Glutamatergic neuron (in vitro differentiated cells): ENCODE measurements around the gene AGPAT3. TPM values are rescaled to one million over a fixed set of nuclear protein-coding genes. Genes with fewer than 3 reads are reported as not detected.

Experiments used
- DNase-seq: peaks from one replicate; pipeline ENCODE4 v3.0.0; 2022
- H3K27ac Mint-ChIP-seq: one replicate; pipeline ENCODE4 v1.8.0; 2020; ENCODE audit warnings: mild to moderate bottlenecking, mixed read lengths, inconsistent platforms; ENCODE audit not compliant: unreplicated experiment
- H3K27me3 Mint-ChIP-seq: one replicate; pipeline ENCODE4 v1.8.0; 2020; ENCODE audit warnings: mild to moderate bottlenecking, moderate library complexity, mixed read lengths, inconsistent platforms; ENCODE audit not compliant: unreplicated experiment
- H3K36me3 Mint-ChIP-seq: one replicate; pipeline ENCODE4 v1.8.0; 2020; ENCODE audit warnings: mild to moderate bottlenecking, mixed read lengths, inconsistent platforms; ENCODE audit not compliant: unreplicated experiment
- H3K4me1 Mint-ChIP-seq: one replicate; pipeline ENCODE4 v1.8.0; 2020; ENCODE audit warnings: mild to moderate bottlenecking, low read depth, mixed read lengths, inconsistent platforms; ENCODE audit not compliant: unreplicated experiment
- H3K4me3 Mint-ChIP-seq: one replicate; pipeline ENCODE4 v1.8.0; 2020; ENCODE audit warnings: mild to moderate bottlenecking, mixed read lengths, inconsistent platforms; ENCODE audit not compliant: unreplicated experiment
- H3K9me3 Mint-ChIP-seq: one replicate; pipeline ENCODE4 v1.8.0; 2020; ENCODE audit warnings: mild to moderate bottlenecking, moderate library complexity, mixed read lengths, inconsistent platforms; ENCODE audit not compliant: unreplicated experiment
- total RNA-seq: library from RNA; stranded (reverse); fragmentation: NEBNext Ultra II Directional; extraction: Animal tissue kit (Norgen Biotek cat#: 25700); gene quantifications from one replicate; pipeline ENCODE4 v1.2.1, GENCODE V29; 2021; ENCODE audit not compliant: unreplicated experiment
- TF ChIP-seq, protein P1 (sequence below): fragments of 200-600 bp; sonication (generic); IDR thresholded peaks from one replicate; pipeline ENCODE4 v1.5.0; 2021; ENCODE audit not compliant: partially characterized antibody, unreplicated experiment

Gene AGPAT3
- total RNA-seq, 1 donor from 2014 or later: 12.6 TPM

DNA sequence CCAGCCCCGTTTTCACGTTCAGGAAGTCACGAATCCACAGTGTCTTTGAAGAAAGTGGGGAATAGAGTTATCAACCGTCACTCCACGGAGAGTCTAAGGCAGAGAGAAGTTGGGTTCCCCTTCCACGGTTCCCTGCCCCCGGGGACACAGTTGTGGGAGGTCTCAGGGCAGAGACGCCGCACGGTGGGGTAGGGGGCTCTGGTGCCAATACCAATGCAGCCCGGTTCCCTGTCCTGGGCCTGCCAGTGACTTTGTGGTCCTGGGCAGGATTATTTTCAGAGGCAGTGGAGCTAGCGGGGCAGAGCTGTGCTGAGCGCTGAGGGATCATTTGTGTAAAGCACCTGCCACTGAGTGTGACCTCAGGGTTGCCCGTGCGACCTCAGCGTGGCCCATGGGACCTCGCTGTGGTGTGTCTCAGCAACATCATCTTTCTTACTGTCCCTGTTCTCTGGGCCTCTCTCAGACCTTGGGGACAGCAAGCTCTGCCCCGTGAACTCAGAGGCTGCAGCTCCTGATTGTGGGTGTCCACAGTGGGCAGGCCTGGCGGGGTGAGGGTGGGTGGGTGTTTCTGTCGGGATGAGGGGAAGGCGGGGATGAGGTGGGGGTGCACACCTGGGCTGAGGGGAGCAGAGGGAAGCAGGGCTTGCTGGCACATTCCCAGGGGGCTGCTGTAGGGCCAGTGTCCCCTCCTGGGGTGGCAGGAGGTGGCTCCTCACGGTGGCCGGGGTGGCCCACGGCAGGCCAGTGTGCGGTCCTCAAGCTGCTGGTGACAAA lies 65.2 kb downstream of the AGPAT3 start:
- TF ChIP-seq, protein P1, sequence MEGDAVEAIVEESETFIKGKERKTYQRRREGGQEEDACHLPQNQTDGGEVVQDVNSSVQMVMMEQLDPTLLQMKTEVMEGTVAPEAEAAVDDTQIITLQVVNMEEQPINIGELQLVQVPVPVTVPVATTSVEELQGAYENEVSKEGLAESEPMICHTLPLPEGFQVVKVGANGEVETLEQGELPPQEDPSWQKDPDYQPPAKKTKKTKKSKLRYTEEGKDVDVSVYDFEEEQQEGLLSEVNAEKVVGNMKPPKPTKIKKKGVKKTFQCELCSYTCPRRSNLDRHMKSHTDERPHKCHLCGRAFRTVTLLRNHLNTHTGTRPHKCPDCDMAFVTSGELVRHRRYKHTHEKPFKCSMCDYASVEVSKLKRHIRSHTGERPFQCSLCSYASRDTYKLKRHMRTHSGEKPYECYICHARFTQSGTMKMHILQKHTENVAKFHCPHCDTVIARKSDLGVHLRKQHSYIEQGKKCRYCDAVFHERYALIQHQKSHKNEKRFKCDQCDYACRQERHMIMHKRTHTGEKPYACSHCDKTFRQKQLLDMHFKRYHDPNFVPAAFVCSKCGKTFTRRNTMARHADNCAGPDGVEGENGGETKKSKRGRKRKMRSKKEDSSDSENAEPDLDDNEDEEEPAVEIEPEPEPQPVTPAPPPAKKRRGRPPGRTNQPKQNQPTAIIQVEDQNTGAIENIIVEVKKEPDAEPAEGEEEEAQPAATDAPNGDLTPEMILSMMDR: no peak
- Mint-ChIP-seq H3K4me1 (peaks cover 29% of the 10 kb centered on the region), H3K4me3 (peak overlapping the region; percentile 54), H3K27ac (peak overlapping the region; percentile 25), H3K27me3 (peaks cover 14% of the 10 kb centered on the region), H3K9me3 (peaks cover 5% of the 10 kb centered on the region), H3K36me3 (no peaks in the 10 kb centered on the region)
- no peak for DNase-seq

DNA sequence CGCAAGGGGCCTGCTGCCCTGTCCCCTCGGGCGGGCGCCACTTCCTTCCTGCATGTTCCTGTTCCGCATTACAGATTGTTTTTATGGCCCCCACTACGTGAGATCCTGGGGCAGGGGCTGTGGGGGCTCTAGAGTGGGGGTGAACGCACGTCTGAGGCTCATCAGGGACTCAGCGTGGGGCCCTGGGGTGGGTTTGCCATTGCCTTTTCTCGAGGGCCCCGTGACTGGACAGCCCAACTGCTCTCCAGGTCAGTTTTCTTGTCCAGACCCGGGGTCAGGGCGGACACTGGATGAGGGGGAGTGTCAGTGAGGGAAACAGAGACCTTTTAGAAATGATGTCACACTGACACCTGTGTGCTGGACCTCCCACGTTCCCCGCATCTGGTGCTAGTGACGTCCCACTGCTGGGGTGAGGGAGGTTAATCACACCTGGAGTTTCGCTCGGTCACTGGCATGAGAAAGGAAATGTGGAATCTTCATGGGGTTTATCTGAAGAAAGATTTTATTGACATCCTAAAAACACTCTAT lies 65.9 kb downstream of the AGPAT3 start:
- Mint-ChIP-seq H3K27ac (no peak overlapping the region), H3K4me1 (peaks cover 29% of the 10 kb centered on the region), H3K9me3 (peaks cover 5% of the 10 kb centered on the region), H3K4me3 (no peak overlapping the region), H3K27me3 (peaks cover 13% of the 10 kb centered on the region), H3K36me3 (no peaks in the 10 kb centered on the region)
- DNase-seq: no peak
- TF ChIP-seq, protein P1: no peak

DNA sequence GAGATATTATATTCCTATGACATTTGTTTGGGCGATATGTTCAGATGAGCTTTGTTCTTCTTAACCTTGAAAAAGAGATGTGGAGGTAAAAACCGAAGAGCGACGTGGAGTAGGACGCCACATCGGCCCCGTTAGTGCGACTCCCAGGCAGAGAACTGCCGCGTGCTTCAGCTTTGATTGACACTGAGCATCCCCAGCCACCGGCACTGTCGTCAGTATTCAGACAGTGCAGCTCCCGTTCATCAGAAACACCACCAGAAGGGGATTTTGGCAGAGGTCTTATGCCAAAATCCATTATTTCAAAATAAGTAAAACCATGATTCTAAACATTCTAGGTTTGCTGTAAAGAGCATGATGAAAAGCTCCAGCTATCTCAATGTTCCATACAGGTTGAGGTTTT lies 66.5 kb downstream of the AGPAT3 start:
- H3K4me1 Mint-ChIP-seq: peaks cover 29% of the 10 kb centered on the region
- peaks cover 13% of the 10 kb centered on the region for H3K27me3 Mint-ChIP-seq
- no peak overlapping the region for H3K27ac Mint-ChIP-seq
- no peak overlapping the region for H3K4me3 Mint-ChIP-seq
- DNase-seq: no peak
- peaks cover 6% of the 10 kb centered on the region for H3K9me3 Mint-ChIP-seq
- H3K36me3 Mint-ChIP-seq: no peaks in the 10 kb centered on the region
- TF ChIP-seq, protein P1: no peak

DNA sequence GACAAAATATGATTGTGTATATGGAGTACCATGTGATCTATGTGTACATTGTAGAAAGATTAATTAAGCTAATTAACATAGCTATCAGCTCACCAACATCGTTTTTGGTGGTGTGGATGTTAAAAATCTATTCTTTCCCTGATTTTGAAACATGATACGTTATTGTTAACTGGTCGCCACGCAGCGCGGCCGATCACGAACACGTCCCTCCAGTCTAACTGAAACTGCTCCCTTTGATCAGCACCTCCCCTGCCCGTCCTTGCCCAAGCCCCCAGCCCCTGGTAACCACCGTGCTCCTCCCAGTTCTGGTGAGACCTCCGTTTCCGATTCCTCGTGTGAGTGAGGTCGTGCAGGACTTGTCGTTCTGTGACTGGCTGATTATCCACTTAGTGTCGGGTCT lies 67.0 kb downstream of the AGPAT3 start:
- no peak for DNase-seq
- H3K4me3 Mint-ChIP-seq: no peak overlapping the region
- H3K27me3 Mint-ChIP-seq: peaks cover 13% of the 10 kb centered on the region
- peaks cover 11% of the 10 kb centered on the region for H3K9me3 Mint-ChIP-seq
- H3K36me3 Mint-ChIP-seq: no peaks in the 10 kb centered on the region
- peaks cover 29% of the 10 kb centered on the region for H3K4me1 Mint-ChIP-seq
- TF ChIP-seq, protein P1: no peak
- no peak overlapping the region for H3K27ac Mint-ChIP-seq

DNA sequence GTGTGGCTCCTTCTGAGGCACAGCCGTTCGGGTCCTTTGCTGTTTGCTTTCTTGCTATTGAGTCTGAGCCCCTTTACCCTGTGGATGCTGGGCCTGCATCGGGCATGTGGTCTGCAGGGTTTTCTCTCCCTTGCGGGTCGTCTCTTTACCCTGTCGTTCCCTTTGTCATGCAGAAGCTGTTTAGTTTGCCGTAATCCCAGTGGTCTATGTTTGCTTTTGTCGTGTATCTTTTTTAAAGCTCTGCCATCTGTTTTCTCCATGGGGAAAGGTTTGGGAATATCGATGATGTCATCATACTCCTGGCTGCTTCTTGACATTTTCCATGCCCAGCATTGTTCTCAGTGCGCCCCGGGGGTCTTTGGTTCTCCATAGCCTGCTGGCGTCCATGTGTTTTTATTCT lies 68.2 kb downstream of the AGPAT3 start:
- Mint-ChIP-seq H3K27ac (peak overlapping the region; percentile 98), H3K9me3 (peaks cover 11% of the 10 kb centered on the region), H3K36me3 (no peaks in the 10 kb centered on the region), H3K4me1 (peaks cover 29% of the 10 kb centered on the region), H3K27me3 (peaks cover 18% of the 10 kb centered on the region), H3K4me3 (peak overlapping the region; percentile 72)
- TF ChIP-seq, protein P1: no peak
- DNase-seq: no peak
